Vagina (tissue), 2 donors: ENCODE measurements around the gene RAB34.

ENCODE experiments used
- CTCF ChIP-seq, 3 experiments: fragments of 450-650 bp in 2 of 3; fragments of 200-600 bp in 1 of 3; sonication (generic) in 1 of 3; IDR thresholded peaks; one replicate each; pipeline ENCODE4 v1.5.1; 2017 to 2019; ENCODE audit warnings: antibody characterized with exemption in 3 of 3, mild to moderate bottlenecking in 2 of 3, moderate library complexity in 2 of 3
- POLR2A ChIP-seq, 2 donors: fragments of 450-650 bp; IDR thresholded peaks; one replicate each; pipeline ENCODE4 v1.6.1; 2017; ENCODE audit warnings: antibody characterized with exemption in 2 of 2, mild to moderate bottlenecking in 2 of 2, moderate library complexity in 2 of 2
- POLR2AphosphoS5 ChIP-seq, 2 donors: sonication (generic); formaldehyde crosslinking; IDR thresholded peaks; one replicate each; pipeline ENCODE4 v1.9.0; 2017; ENCODE audit warnings: antibody characterized with exemption in 2 of 2, mild to moderate bottlenecking in 2 of 2, low read depth in 1 of 2; ENCODE audit not compliant: insufficient read depth in 1 of 2

GRCh38 chr17:28745786-28746411, 28.2 kb upstream of the RAB34 start:
- TF ChIP-seq CTCF (IDR thresholded peaks at IDR 0.05) = no peak
- TF ChIP-seq POLR2A (IDR thresholded peaks at IDR 0.05) = no peak
- TF ChIP-seq POLR2AphosphoS5 (IDR thresholded peaks at IDR 0.05; ENCODE audit: insufficient read depth in 1 of 2, low read depth in 1 of 2) = no peak
